PC-3 (cell line): ENCODE results near the gene SYN1. TPM values are rescaled to one million over a fixed set of nuclear protein-coding genes. Genes with fewer than 3 reads are reported as not detected.

ENCODE experiments used
- ATAC-seq: fragments of 200-7000 bp; cut with Tn5 transposase; 2 replicates; pipeline ENCODE4 v1.9.1; 2020; ENCODE audit warnings: mild to moderate bottlenecking, moderate library complexity
- BruUV-seq: library from RNA; stranded (reverse); fragments of 400-500 nt; replicated peaks from 2 replicates; lab custom pipeline; 2021; lab: Mats Ljungman, UMichigan
- CTCF ChIA-PET: fragments of 300-600 bp; sonication (Branson Sonifier 250); formaldehyde crosslinking; loops from one replicate; lab custom pipeline; 2022; ENCODE audit warnings: antibody characterized with exemption; lab: Charles Lee
- POLR2A ChIA-PET: fragments of 300-600 bp; sonication (Branson Sonifier 250); formaldehyde crosslinking; loops from one replicate; lab custom pipeline; 2022; ENCODE audit warnings: antibody characterized with exemption; ENCODE audit not compliant: unreplicated experiment; lab: Charles Lee
- DNase-seq: peaks from one replicate; pipeline ENCODE4 v3.0.0-alpha.2; 2015
- H2AFZ ChIP-seq: fragments of 300-600 bp; sonication (generic); 2 replicates; pipeline ENCODE4 v1.6.0; 2016; ENCODE audit warnings: antibody characterized with exemption, low read length
- H3F3A ChIP-seq: fragments of 300-600 bp; sonication (generic); one replicate; pipeline ENCODE4 v1.6.0; 2017; ENCODE audit warnings: antibody characterized with exemption, low read length, control low read depth, mild to moderate bottlenecking; ENCODE audit not compliant: unreplicated experiment
- H3K27ac ChIP-seq: fragments of 300-600 bp; sonication (generic); 2 replicates; pipeline ENCODE4 v1.5.1; 2016; ENCODE audit warnings: mild to moderate bottlenecking, low read length
- H3K27me3 ChIP-seq: fragments of 300-600 bp; sonication (generic); 2 replicates; pipeline ENCODE4 v1.6.1; 2016; ENCODE audit warnings: low read length, mixed read lengths
- H3K36me3 ChIP-seq: fragments of 300-600 bp; sonication (generic); 2 replicates; pipeline ENCODE4 v1.6.1; 2016; ENCODE audit warnings: low read depth, mixed run types, low read length, mixed read lengths
- H3K4me1 ChIP-seq: fragments of 300-600 bp; sonication (generic); 2 replicates; pipeline ENCODE4 v1.5.1; 2016; ENCODE audit warnings: low read length; ENCODE audit not compliant: insufficient read depth
- H3K4me2 ChIP-seq: fragments of 300-600 bp; sonication (generic); 2 replicates; pipeline ENCODE4 v1.6.0; 2016; ENCODE audit warnings: low read length
- H3K4me3 ChIP-seq: fragments of 300-600 bp; sonication (generic); 2 replicates; pipeline ENCODE4 v1.5.1; 2016; ENCODE audit warnings: mild to moderate bottlenecking, low read length, mixed read lengths
- H3K79me2 ChIP-seq: fragments of 300-600 bp; sonication (generic); 2 replicates; pipeline ENCODE4 v1.6.1; 2017; ENCODE audit warnings: low read length, mixed read lengths
- H3K9ac ChIP-seq: fragments of 300-600 bp; sonication (generic); 2 replicates; pipeline ENCODE4 v1.6.0; 2016; ENCODE audit warnings: mild to moderate bottlenecking, low read length
- H3K9me2 ChIP-seq: fragments of 300-600 bp; sonication (generic); replicated peaks from 2 replicates; pipeline ENCODE4 v1.6.1; 2016; ENCODE audit warnings: mixed run types, low read length, mixed read lengths
- H3K9me3 ChIP-seq: fragments of 300-600 bp; sonication (generic); 2 replicates; pipeline ENCODE4 v1.6.1; 2016; ENCODE audit warnings: low read length, mixed read lengths
- H4K20me1 ChIP-seq: fragments of 300-600 bp; sonication (generic); 2 replicates; pipeline ENCODE4 v1.6.1; 2016; ENCODE audit warnings: low read length, mixed read lengths
- EZH2 ChIP-seq: fragments of 300-600 bp; sonication (generic); IDR thresholded peaks from one replicate; pipeline ENCODE4 v1.6.1; 2017; ENCODE audit warnings: antibody characterized with exemption, mild to moderate bottlenecking, low read length; ENCODE audit not compliant: unreplicated experiment
- EZH2phosphoT487 ChIP-seq: fragments of 300-600 bp; sonication (generic); IDR thresholded peaks from 2 replicates; pipeline ENCODE4 v1.6.1; 2018; ENCODE audit warnings: mild to moderate bottlenecking, antibody characterized with exemption, low read length, borderline replicate concordance
- intact Hi-C: fragments of 100-400 bp; cut with micrococcal nuclease; formaldehyde crosslinking; loops from 2 replicates; pipeline ENCODE4 v1.9.0; 2023
- total RNA-seq: library from RNA; depleted of rRNA; stranded (reverse); fragments of >200 nt; gene quantifications from 2 replicates; pipeline ENCODE4 v1.2.3, GENCODE V29; 2014
- TF ChIP-seq, protein P1 (sequence below): fragments of 300-600 bp; sonication (generic); conservative IDR thresholded peaks from 2 replicates; pipeline ENCODE4 v1.5.1; 2017; ENCODE audit warnings: antibody characterized with exemption, low read depth, mild to moderate bottlenecking, low read length

The SYN1 gene
- total RNA-seq, 1 experiment from 2014 or later = not detected

DNA sequence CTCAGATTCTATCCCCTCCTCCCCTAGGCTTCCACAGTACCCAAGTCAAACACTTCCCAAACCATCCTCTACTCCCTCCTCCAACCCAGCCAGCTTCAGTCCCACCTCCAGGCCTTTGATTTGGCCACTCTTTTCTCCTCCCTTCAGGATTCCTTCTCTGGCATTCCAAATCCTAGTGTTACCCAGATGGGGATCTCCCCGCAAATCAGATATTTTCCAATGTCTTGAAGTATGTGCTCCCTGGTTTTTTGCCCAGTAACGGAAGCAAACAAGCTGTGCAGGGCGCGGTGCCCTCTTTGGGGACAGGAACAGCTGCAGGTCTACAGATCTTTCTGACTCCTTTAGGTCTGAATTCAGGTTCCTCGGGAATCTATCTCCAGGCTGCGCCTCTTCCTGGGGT, 2.2 kb upstream of the SYN1 start:
- Histone ChIP-seq H3K79me2 (no peaks in the 10 kb centered on the region), H3K4me2 (no peak overlapping the region), H3K27me3 (no peaks in the 10 kb centered on the region), H3K9me2 (no peaks in the 10 kb centered on the region), H3K4me3 (no peak overlapping the region), H3F3A (no peaks in the 10 kb centered on the region), H3K4me1 (no peaks in the 10 kb centered on the region), H3K27ac (no peak overlapping the region), H3K9me3 (no peaks in the 10 kb centered on the region), H4K20me1 (no peaks in the 10 kb centered on the region), H3K36me3 (no peaks in the 10 kb centered on the region), H3K9ac (no peak overlapping the region), H2AFZ (no peak overlapping the region)
- BruUV-seq = no TSS peak
- DNase-seq = no peak
- POLR2A ChIA-PET = no interaction called here
- no peak for ATAC-seq
- CTCF ChIA-PET = no interaction called here
- TF ChIP-seq, protein P1, sequence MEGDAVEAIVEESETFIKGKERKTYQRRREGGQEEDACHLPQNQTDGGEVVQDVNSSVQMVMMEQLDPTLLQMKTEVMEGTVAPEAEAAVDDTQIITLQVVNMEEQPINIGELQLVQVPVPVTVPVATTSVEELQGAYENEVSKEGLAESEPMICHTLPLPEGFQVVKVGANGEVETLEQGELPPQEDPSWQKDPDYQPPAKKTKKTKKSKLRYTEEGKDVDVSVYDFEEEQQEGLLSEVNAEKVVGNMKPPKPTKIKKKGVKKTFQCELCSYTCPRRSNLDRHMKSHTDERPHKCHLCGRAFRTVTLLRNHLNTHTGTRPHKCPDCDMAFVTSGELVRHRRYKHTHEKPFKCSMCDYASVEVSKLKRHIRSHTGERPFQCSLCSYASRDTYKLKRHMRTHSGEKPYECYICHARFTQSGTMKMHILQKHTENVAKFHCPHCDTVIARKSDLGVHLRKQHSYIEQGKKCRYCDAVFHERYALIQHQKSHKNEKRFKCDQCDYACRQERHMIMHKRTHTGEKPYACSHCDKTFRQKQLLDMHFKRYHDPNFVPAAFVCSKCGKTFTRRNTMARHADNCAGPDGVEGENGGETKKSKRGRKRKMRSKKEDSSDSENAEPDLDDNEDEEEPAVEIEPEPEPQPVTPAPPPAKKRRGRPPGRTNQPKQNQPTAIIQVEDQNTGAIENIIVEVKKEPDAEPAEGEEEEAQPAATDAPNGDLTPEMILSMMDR = no peak
- no peak for TF ChIP-seq EZH2
- TF ChIP-seq EZH2phosphoT487 = no peak
- intact Hi-C loops = no loop called here

DNA sequence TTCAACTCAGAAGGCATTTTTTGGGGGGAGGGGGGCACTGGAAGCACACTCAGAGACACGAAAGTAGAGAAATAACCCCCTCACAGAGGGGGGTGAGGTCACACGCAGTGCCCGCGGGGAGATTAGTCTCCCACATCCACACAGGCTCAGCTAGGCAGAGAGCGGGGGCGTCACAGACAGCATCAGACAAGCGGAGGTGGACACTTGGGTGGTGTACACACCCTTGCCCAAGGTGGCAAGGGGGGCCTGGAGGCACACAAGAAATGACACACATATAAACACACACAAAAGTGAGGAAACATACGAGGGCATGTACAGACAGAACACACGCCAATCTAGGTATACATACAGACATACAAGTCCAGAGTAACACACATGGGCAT, 637 bp upstream of the SYN1 start:
- ATAC-seq = no peak
- no peak overlapping the region for H3K4me3 ChIP-seq
- no peaks in the 10 kb centered on the region for H3K9me3 ChIP-seq
- POLR2A ChIA-PET = no interaction called here
- no peaks in the 10 kb centered on the region for H3K36me3 ChIP-seq
- H3K27ac ChIP-seq = no peak overlapping the region
- no peaks in the 10 kb centered on the region for H3K9me2 ChIP-seq
- H2AFZ ChIP-seq = no peak overlapping the region
- H4K20me1 ChIP-seq = no peaks in the 10 kb centered on the region
- H3K27me3 ChIP-seq = no peaks in the 10 kb centered on the region
- DNase-seq = no peak
- no peaks in the 10 kb centered on the region for H3K79me2 ChIP-seq
- CTCF ChIA-PET = no interaction called here
- H3K9ac ChIP-seq = no peak overlapping the region
- no TSS peak for BruUV-seq
- intact Hi-C loops = no loop called here
- no peaks in the 10 kb centered on the region for H3K4me1 ChIP-seq
- no peaks in the 10 kb centered on the region for H3F3A ChIP-seq
- no peak for TF ChIP-seq EZH2
- TF ChIP-seq EZH2phosphoT487 = no peak
- TF ChIP-seq, protein P1 = no peak
- H3K4me2 ChIP-seq = no peak overlapping the region

DNA sequence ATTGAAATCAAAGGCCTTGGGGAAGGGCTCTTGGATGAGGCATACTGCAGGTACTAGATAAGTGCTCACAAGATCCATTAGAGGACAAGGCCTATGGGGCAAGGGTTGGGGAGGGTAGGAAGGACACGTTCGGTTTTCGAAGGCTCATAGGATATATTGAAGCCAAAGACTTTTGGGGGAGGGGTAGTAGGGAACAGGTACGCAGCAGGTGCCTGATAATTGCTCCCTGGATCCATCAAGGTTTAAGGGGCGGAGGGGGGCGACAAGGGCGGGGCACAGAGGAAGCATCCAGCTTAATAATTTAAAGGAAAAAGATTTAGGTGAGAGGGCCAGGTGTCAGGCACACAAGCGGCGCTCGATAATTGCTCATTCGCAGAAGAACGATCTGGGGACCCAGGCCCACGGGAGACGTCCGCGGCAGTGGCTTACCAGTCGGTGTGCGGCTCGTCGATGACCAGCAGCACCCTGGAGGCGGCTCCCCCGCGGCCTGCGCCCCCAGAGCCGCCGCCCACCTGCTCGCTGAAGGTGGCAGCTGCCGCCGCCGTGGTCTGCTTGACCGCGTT, 653 bp downstream of the SYN1 start:
- Histone ChIP-seq H3K27me3 (no peaks in the 10 kb centered on the region), H3K79me2 (no peaks in the 10 kb centered on the region), H3F3A (no peaks in the 10 kb centered on the region), H3K4me3 (no peak overlapping the region), H3K9me3 (no peaks in the 10 kb centered on the region), H3K27ac (no peak overlapping the region), H4K20me1 (no peaks in the 10 kb centered on the region), H3K4me2 (no peak overlapping the region), H3K9me2 (no peaks in the 10 kb centered on the region), H3K9ac (no peak overlapping the region), H3K4me1 (no peaks in the 10 kb centered on the region), H3K36me3 (no peaks in the 10 kb centered on the region), H2AFZ (no peak overlapping the region)
- ChIA-PET CTCF (no interaction called here), POLR2A (no interaction called here)
- intact Hi-C loops = no loop called here
- BruUV-seq = no TSS peak
- DNase-seq = no peak
- TF ChIP-seq EZH2phosphoT487 (no peak), EZH2 (no peak)
- TF ChIP-seq, protein P1 = no peak
- no peak for ATAC-seq
